ENCODE data around the gene IL2RG. TPM values are rescaled to one million over a fixed set of nuclear protein-coding genes. Genes with fewer than 3 reads are reported as not detected.

The IL2RG gene
- 0.34 TPM in 1 of 2 replicates, not detected in the other for total RNA-seq

DNA sequence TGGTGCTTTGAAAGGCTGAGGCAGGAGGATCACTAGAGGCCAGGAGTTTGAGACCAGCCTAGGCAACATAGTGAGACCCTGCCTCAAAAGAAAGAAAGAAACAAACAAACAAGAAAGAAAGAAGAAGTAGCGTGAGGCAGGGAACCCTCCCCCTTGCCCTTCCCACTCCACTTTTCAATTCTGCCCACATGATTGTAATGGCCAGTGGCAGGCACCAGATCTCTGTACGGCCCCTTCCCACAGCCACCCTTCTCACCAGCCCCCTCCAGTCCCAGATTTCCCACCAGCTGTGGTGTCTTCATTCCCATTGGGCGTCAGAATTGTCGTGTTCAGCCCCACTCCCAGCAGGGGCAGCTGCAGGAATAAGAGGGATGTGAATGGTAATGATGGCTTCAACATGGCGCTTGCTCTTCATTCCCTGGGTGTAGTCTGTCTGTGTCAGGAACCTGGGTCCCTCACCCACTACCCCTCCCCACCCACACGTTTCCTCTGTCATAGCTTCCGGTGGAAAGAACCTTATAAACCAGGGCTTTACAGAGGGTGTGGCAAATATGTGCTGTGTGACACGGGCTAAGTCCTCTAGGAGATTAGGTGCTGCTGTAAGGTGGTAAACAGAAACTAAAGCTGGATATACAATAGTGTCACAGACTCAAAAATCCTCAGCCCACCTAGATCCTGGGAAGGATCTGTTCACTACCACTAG lies at the start of gene IL2RG:
IL2RG (minus strand) TSS at position 437 of the 703 bp plus-strand sequence; CDS start at position 399, 38 bp downstream.

DNA sequence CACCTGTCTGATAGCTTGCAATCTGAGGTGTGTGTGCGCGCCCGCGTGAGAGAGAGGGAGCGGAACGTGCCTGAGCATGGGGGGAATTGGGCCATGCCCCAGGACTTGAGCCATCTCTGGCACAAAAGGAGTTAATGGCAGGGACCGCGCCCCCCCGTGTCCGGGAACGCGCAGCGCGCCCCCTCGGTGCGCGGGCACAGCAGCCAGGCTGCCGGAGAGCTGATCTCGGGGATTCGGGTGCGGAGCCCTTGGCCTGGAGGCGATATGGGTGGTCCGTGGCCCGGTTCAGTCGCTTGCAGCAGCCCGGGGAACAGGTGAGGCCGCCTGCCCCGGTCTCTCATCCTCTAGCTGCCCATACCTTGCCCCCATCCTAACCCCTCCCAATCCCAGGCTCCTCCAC lies 33.3 kb upstream of the IL2RG start, which contains the start of gene NLGN3:
NLGN3 (plus strand) TSS at position 191 of the 400 bp plus-strand sequence. CDS start 2,909 bp downstream, outside the sequence.

DNA sequence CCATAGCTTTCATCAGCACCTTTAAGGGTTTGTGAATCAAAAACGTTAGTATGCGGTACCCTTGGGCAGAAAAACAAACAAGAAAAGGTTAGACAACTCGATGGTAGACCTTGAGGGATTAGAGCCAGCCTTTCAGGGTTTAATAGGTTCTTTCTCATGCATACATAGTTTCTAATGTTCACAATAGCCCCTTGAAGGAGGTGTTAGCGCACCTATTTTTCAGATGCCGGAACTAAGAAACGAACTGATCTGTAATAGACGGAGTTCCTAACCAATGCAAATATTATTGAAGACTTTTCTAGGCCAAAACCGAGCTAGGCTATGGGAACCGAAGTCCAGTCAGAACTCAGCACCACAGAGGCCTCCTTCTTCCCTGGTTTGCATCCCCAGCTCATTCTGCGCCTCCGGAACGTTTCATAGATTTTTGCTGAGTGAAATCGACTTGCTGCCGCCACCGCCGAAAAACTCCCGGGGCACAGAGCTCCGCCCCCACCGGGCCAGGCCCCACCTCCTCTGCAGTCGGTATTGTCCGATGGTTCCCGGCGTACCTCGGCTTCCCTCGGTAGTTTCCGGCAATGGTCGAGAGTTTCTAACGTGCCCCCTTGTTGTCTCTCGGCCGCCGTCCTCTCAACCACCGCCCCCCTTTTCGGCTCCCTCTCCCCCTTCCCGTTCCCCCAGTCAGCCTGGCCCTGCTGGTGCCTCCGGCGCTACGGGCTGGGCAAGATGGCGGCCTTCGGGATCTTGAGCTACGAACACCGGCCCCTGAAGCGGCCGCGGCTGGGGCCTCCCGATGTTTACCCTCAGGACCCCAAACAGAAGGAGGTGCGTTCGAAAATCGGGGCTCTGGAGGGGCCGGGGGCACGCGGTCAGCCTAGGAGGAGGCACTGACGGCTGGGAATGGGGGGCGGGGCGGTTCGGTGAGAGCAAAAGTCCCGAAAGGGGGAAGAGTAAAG lies 6.9 kb upstream of the IL2RG start, which contains the start of gene MED12:
MED12 (plus strand) TSS at position 565 of the 953 bp plus-strand sequence; CDS start at position 724, 159 bp downstream.

DNA sequence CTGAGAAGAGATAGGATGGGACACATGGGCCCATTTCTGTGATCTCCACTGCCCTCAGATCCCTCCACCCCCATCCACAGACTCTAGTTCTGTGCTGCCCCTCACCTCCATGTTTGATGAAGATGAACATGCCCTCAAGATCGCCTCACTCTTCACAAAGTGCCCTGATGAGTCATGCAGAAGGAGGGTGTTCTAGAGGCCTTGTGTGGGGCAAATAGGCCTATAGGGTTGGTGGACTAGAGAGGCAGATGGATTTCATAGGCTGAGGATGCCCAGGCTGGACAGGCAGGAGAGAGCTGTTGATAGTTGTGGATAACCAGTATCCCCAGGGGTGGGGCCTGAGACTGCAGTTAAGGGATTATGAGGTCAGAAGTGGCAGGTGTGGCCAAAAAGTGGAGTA lies 5.0 kb downstream of the IL2RG start, which contains the start of gene CXorf65:
CXorf65 (minus strand) TSS at position 314 of the 400 bp plus-strand sequence; CDS start at position 130, 184 bp downstream.

DNA sequence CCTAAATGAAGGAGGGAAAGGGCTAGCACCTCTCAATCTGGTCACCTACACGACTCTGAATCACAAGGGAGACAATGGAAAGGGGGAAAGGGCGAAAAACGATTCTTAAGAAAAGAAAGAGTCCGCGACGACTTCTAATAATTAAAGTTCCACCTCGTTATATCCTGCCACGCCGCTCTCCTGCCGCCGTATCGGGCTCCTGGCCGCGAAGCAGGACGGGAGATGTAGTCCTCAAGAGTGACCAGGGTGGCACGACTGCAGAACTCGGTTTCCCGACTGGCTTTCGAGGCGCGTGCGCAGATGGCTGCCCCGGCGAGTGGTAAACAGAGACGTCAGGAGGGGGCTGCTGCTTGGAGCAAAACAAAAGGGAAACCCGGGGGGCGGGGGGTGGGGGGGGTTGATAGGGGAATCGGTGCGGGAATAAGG lies 15.8 kb downstream of the IL2RG start, which contains the start of gene FOXO4:
FOXO4 (plus strand) TSS at position 297 of the 426 bp plus-strand sequence. CDS start 678 bp downstream, outside the sequence.

DNA sequence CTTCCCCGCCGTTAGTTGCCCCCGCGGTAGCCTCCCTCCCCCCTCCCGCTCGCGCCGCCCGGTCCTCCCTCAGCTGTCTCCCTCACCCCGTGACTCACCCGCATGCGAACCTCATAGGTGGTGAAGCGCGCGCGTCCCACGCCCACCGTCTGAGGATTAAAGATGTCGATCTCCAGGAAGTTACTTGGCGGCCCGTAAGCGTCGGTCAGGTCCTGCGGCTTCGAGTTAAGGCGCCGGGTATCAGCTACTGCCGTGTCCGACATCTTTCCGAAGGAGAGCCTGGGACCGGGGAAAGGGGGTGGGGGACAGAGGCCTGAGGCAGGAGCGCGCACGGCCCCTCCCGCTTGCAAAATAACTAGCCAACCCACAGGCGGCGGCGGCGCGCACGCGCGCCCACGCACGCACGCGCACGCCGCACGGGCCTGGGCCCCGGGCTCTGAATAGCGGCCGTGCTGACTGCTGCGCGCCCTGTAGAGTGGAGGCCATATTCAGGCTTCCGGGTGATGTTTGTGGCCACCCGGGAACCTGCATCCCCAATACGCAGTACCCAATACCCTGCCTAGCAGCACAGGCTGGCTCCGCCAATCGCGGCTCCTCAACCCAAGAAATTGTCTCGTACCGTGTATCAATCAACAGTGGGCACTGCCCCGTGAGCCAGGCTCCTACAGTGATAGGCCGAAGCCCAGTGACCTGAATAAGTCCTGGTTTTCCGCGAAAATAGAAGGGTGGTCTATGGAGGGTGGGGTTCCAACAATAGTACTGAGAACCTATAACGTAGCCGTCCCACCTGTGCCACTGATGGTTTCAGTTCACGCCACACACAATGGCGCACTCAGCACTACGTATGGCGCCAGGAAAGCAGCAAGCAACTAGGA lies 43.1 kb downstream of the IL2RG start, which contains the start of gene SNX12:
SNX12 (minus strand) TSS at position 291 of the 875 bp plus-strand sequence; CDS start at position 263, 28 bp downstream.

Other genes with a start within 250 kb of the IL2RG start
- gene TEX11, start 202.9 kb downstream of the IL2RG start, total RNA-seq: not detected in 2 replicates
- not detected in 2 replicates for gene SLC7A3, start 180.5 kb downstream of the IL2RG start, total RNA-seq
- gene SNX12, start 43.2 kb downstream of the IL2RG start, total RNA-seq: 72.8 and 106 TPM in 2 replicates
- gene FOXO4, start 15.7 kb downstream of the IL2RG start, total RNA-seq: 10.7 and 14.4 TPM in 2 replicates
- gene CXorf65, start 4.8 kb downstream of the IL2RG start, total RNA-seq: not detected in 2 replicates
- 26.5 and 37.1 TPM in 2 replicates for gene MED12, start 7.0 kb upstream of the IL2RG start, total RNA-seq
- under 0.01 and 0.09 TPM in 2 replicates for gene NLGN3, start 33.3 kb upstream of the IL2RG start, total RNA-seq
- gene GJB1, start 111.6 kb upstream of the IL2RG start, total RNA-seq: not detected in 2 replicates
- 8.3 and 11.6 TPM in 2 replicates for gene ZMYM3, start 142.6 kb upstream of the IL2RG start, total RNA-seq
- 340 and 450 TPM in 2 replicates for gene NONO, start 172.1 kb upstream of the IL2RG start, total RNA-seq
- 0.33 and 0.77 TPM in 2 replicates for gene ITGB1BP2, start 190.2 kb upstream of the IL2RG start, total RNA-seq

Measured in dermis lymphatic vessel endothelial cell (primary cell).